ENCODE results near the gene SRRM3. TPM values are rescaled to one million over a fixed set of nuclear protein-coding genes. Genes with fewer than 3 reads are reported as not detected.

The SRRM3 gene
- total RNA-seq, 1 donor from 2014 or later, result 1.1 TPM

DNA sequence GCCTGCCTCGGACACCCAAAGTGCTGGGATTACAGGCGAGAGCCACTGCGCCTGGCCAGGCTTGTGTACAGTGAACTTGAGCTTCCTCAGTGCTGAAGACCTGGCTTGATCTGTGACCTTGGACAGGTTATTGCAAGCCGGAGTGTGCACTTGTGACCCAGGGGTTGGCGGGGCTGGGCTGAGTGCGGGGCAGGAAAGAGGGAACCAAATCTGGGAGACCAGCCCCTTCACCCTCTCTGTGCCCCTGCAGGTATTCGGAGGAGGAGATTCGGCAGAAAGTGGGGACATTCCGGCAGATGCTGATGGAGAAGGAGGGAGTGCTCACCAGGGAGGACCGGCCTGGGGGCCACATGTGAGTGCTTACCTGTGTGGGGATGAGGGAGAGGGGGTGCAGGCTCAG lies 46.2 kb downstream of the SRRM3 start:
- no peak for ATAC-seq
- no peaks in the 10 kb centered on the region for H3K27me3 ChIP-seq
- TF ChIP-seq, protein P1, sequence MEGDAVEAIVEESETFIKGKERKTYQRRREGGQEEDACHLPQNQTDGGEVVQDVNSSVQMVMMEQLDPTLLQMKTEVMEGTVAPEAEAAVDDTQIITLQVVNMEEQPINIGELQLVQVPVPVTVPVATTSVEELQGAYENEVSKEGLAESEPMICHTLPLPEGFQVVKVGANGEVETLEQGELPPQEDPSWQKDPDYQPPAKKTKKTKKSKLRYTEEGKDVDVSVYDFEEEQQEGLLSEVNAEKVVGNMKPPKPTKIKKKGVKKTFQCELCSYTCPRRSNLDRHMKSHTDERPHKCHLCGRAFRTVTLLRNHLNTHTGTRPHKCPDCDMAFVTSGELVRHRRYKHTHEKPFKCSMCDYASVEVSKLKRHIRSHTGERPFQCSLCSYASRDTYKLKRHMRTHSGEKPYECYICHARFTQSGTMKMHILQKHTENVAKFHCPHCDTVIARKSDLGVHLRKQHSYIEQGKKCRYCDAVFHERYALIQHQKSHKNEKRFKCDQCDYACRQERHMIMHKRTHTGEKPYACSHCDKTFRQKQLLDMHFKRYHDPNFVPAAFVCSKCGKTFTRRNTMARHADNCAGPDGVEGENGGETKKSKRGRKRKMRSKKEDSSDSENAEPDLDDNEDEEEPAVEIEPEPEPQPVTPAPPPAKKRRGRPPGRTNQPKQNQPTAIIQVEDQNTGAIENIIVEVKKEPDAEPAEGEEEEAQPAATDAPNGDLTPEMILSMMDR (IDR thresholded peaks at IDR 0.05), result no peak
- no peaks in the 10 kb centered on the region for H3K36me3 ChIP-seq
- H3K27ac ChIP-seq, result no peak overlapping the region
- no peak overlapping the region for H3K4me3 ChIP-seq
- no peaks in the 10 kb centered on the region for H3K4me1 ChIP-seq
- intact Hi-C loops (cut with DNase I), result no loop called here
- DNase-seq, result no peak
- H3K9me3 ChIP-seq, result no peaks in the 10 kb centered on the region

DNA sequence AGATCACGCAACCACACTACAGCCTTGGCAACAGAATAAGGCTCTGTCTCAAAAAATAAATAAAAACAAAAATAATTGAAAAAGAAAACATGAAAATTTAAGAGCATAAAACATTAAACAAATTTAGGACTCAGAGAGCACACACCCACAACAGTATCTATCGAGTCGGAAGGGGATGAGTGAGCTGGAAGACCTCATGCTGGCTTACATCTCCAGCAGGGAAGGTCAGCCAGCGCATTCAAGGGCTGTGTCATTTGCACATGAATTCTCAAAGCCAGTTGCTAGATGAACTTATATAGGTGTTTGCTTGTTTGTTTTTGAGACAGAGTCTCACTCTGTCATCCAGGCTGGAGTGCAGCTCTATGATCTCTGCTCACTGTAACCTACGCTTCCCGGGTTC lies 50.3 kb downstream of the SRRM3 start:
- no peak overlapping the region for H3K4me3 ChIP-seq
- H3K4me1 ChIP-seq, result no peaks in the 10 kb centered on the region
- TF ChIP-seq, protein P1 (IDR thresholded peaks at IDR 0.05), result no peak
- DNase-seq (no peak), ATAC-seq (no peak)
- H3K9me3 ChIP-seq, result no peaks in the 10 kb centered on the region
- intact Hi-C loops (cut with DNase I), result no loop called here
- H3K27me3 ChIP-seq, result no peaks in the 10 kb centered on the region
- H3K36me3 ChIP-seq, result no peaks in the 10 kb centered on the region
- H3K27ac ChIP-seq, result no peak overlapping the region

DNA sequence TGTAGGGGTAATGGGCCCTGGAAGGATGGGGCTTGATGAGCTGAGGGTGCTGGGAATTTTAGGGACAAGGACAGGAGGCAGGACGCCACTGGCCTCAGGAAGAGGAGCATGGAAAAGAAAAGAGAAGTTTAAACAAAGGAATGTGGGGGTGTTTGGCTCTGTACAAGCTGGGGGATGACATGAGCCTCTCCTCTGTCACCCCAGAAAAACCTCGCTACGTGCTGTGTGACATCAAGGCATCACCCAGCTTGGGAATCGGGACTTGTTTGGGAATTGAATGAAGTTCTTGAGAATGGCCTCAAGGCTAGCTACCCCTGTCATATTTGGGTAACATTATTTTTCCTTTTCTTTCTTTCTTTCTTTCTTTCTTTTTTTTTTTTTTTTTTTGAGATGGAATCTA lies 53.1 kb downstream of the SRRM3 start:
- H3K27ac ChIP-seq, result no peak overlapping the region
- H3K4me3 ChIP-seq, result no peak overlapping the region
- DNase-seq, result no peak
- TF ChIP-seq, protein P1 (IDR thresholded peaks at IDR 0.05), result no peak
- intact Hi-C loops (cut with DNase I), result no loop called here
- H3K36me3 ChIP-seq, result no peaks in the 10 kb centered on the region
- no peaks in the 10 kb centered on the region for H3K9me3 ChIP-seq
- no peak for ATAC-seq
- H3K27me3 ChIP-seq, result peaks cover 8% of the 10 kb centered on the region
- H3K4me1 ChIP-seq, result peaks cover 2% of the 10 kb centered on the region

DNA sequence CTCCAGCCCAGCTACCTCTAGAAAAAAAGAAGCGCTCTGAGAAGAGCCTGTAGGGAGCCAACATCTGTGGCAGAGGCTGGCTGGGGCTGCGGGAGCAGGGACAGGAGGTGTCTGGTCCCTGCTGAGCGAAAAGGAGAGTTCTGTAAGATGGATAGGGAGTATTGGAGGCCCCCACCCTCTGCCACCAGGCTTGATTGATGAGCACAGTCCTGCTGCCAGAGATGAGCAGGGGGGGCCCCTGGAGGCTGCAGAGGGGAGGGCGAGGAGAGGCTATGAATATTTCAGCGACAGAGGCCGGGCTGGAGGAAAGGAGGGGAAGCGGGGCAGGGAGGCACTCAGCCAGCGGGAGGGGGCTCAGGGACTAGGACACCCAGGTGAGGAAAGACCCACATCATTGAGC lies 56.3 kb downstream of the SRRM3 start:
- Histone ChIP-seq H3K9me3 (no peaks in the 10 kb centered on the region), H3K27me3 (peaks cover 12% of the 10 kb centered on the region), H3K36me3 (no peaks in the 10 kb centered on the region), H3K27ac (no peak overlapping the region), H3K4me1 (peaks cover 3% of the 10 kb centered on the region), H3K4me3 (no peak overlapping the region)
- intact Hi-C loops (cut with DNase I), result no loop called here
- DNase-seq (no peak), ATAC-seq (no peak)
- TF ChIP-seq, protein P1 (IDR thresholded peaks at IDR 0.05), result no peak

DNA sequence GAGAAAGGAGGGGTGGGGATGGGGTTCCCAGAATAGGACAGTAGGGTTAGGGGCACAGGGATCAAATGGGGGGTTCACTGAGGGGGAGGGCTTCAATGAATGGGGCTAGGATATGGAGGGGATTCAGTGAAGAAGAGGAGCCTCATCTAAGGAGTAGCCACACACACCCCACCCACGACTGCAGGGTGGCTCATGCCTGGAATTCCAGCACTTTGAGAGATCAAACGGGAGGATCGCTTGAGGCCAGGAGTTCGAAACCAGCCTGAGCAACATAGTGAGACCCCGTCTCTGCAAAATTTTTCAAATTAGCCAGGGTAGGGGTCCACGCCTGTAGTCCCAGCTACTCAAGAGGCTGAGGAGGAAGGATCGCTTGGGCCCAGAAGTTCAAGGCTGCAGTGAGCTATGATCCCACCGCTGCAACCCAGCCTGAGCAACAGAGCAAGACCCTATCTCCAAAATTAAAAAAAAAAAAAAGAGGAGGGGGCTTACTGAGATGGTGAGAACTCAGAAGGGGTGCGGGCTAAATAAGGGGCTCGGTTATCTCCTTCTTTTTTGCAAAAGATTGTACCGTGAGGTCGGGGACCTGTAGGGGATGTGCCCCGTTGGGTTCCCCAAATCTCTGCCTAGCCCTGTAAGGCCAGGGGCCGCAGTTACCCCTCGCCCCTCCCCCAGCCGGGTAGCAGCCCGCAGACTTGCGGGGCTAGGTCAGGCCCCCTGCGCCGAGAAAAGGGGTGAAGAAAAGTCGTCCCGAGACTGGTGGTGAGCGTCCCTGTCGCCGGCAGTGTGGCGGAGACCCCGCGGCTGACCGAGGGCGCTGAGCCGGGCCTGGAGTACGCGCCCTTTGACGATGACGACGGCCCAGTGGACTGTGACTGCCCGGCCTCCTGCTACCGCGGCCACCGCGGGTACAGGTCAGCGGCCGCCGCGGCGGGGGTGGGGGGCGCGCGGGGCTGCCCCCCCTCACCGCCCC lies 57.7 kb downstream of the SRRM3 start:
- H3K27ac ChIP-seq, result no peak overlapping the region
- H3K4me1 ChIP-seq, result peaks cover 3% of the 10 kb centered on the region
- DNase-seq (no peak), ATAC-seq (peak; percentile 16)
- H3K27me3 ChIP-seq, result peaks cover 12% of the 10 kb centered on the region
- H3K9me3 ChIP-seq, result no peaks in the 10 kb centered on the region
- TF ChIP-seq, protein P1 (IDR thresholded peaks at IDR 0.05), result no peak
- intact Hi-C loops (cut with DNase I), result loop anchor here (5.0 kb wide), 1 partner anchor 77 kb away; no protein-coding TSS in a partner anchor
- no peaks in the 10 kb centered on the region for H3K36me3 ChIP-seq
- H3K4me3 ChIP-seq, result peak overlapping the region; percentile 14
